ENCODE measurements around the gene AKAP6. TPM values are rescaled to one million over a fixed set of nuclear protein-coding genes. Genes with fewer than 3 reads are reported as not detected.
A peak's percentile ranks its signal among the peaks of the same experiment; 100 is the strongest.

The AKAP6 gene
- total and polyA plus RNA-seq, 12 donors: 0.71 to 24.7 (median 8.1) TPM

GRCh38 chr14:32404784-32405573, 75.9 kb downstream of the AKAP6 start:
- Histone ChIP-seq H3K36me3 (replicated peaks in 1 of 2) (no peaks in the 10 kb centered on the region), H3K4me1 (replicated peaks in 1 of 2) (no peaks in the 10 kb centered on the region), H3K9me3 (replicated peaks in 1 of 3) (no peaks in the 10 kb centered on the region), H3K4me3 (no peak overlapping the region), H3K27me3 (no peaks in the 10 kb centered on the region), H3K27ac (no peak overlapping the region)
- DNase-seq: no peak
- no peak for TF ChIP-seq CTCF (IDR thresholded peaks at IDR 0.05)
- intact Hi-C loops (cut with DNase I): no loop called here

- TF ChIP-seq POLR2A (IDR thresholded peaks at IDR 0.05) (no peak), CTCF (IDR thresholded peaks at IDR 0.05) (no peak)
- no peak overlapping the region for H3K4me3 ChIP-seq
- H3K27ac ChIP-seq: no peak overlapping the region
- WGBS, 4 donors: 81 to 96% (median 93%) methylated on average over 2 of the region's 2 CpGs
- DNase-seq: no peak
- intact Hi-C loops (cut with DNase I): no loop called here
- H3K9me3 ChIP-seq (replicated peaks in 1 of 3): no peaks in the 10 kb centered on the region
- no peaks in the 10 kb centered on the region for H3K4me1 ChIP-seq (replicated peaks in 1 of 2)
- no peaks in the 10 kb centered on the region for H3K36me3 ChIP-seq (replicated peaks in 1 of 2)
- H3K27me3 ChIP-seq: no peaks in the 10 kb centered on the region
Observed at GRCh38 chr14:32405856-32406255, 76.8 kb downstream of the AKAP6 start.

- no peaks in the 10 kb centered on the region for H3K36me3 ChIP-seq (replicated peaks in 1 of 2)
- H3K9me3 ChIP-seq (replicated peaks in 1 of 3): no peaks in the 10 kb centered on the region
- no peak overlapping the region for H3K27ac ChIP-seq
- 75 to 90% (median 83%) methylated on average over 1 of the region's 1 CpG for WGBS, 4 donors
- intact Hi-C loops (cut with DNase I): no loop called here
- no peaks in the 10 kb centered on the region for H3K4me1 ChIP-seq (replicated peaks in 1 of 2)
- TF ChIP-seq POLR2A (IDR thresholded peaks at IDR 0.05): no peak
- no peak for TF ChIP-seq CTCF (IDR thresholded peaks at IDR 0.05)
- DNase-seq: no peak
- no peaks in the 10 kb centered on the region for H3K27me3 ChIP-seq
- no peak overlapping the region for H3K4me3 ChIP-seq
Observed at GRCh38 chr14:32407130-32407529, 78.0 kb downstream of the AKAP6 start.

- intact Hi-C loops (cut with DNase I): no loop called here
- H3K9me3 ChIP-seq (replicated peaks in 1 of 3): no peaks in the 10 kb centered on the region
- 76 to 87% (median 82%) methylated on average over 3 of the region's 3 CpGs for WGBS, 4 donors
- no peaks in the 10 kb centered on the region for H3K27me3 ChIP-seq
- no peak overlapping the region for H3K4me3 ChIP-seq
- no peak overlapping the region for H3K27ac ChIP-seq
- no peaks in the 10 kb centered on the region for H3K4me1 ChIP-seq (replicated peaks in 1 of 2)
- peak in 2 of 7 donors; percentile 5 to 17 for DNase-seq
- no peaks in the 10 kb centered on the region for H3K36me3 ChIP-seq (replicated peaks in 1 of 2)
- TF ChIP-seq POLR2A (IDR thresholded peaks at IDR 0.05): no peak
- TF ChIP-seq CTCF (IDR thresholded peaks at IDR 0.05): no peak
Observed at GRCh38 chr14:32408018-32408417, 78.9 kb downstream of the AKAP6 start.

All from adrenal gland (tissue), 12 donors.